GM18511 (cell line): Measurements from ENCODE around the gene TANC1.
A peak's percentile ranks its signal among the peaks of the same experiment; 100 is the strongest.

Source experiments
- ATAC-seq: cut with Tn5 transposase; IDR thresholded peaks from one replicate; pipeline ENCODE4 v1.9.1; 2021; ENCODE audit warnings: mild to moderate bottlenecking, moderate library complexity; ENCODE audit not compliant: unreplicated experiment

The TANC1 gene

GRCh38 chr2:159153463-159153862 is 185.0 kb downstream of the TANC1 start:
- ATAC-seq: no peak

- no peak for ATAC-seq
Observed at GRCh38 chr2:159153951-159154350, 185.5 kb downstream of the TANC1 start.

- ATAC-seq: no peak
Observed at GRCh38 chr2:159154366-159154765, 185.9 kb downstream of the TANC1 start.

- ATAC-seq: no peak
Observed at GRCh38 chr2:159155320-159155719, 186.9 kb downstream of the TANC1 start.

- no peak for ATAC-seq
Observed at GRCh38 chr2:159155791-159156190, 187.4 kb downstream of the TANC1 start.

- no peak for ATAC-seq
Observed at GRCh38 chr2:159156834-159157233, 188.4 kb downstream of the TANC1 start.

GRCh38 chr2:159157361-159158209 is 189.1 kb downstream of the TANC1 start:
- peak; percentile 69 for ATAC-seq

- no peak for ATAC-seq
Observed at GRCh38 chr2:159160412-159160811, 192.0 kb downstream of the TANC1 start.

- ATAC-seq: no peak
Observed at GRCh38 chr2:159160954-159161353, 192.5 kb downstream of the TANC1 start.

- ATAC-seq: peak; percentile 68
Observed at GRCh38 chr2:159163930-159164329, 195.5 kb downstream of the TANC1 start.

GRCh38 chr2:159164457-159164911 is 196.0 kb downstream of the TANC1 start:
- ATAC-seq: no peak

- ATAC-seq: no peak
Observed at GRCh38 chr2:159165048-159165447, 196.6 kb downstream of the TANC1 start.

GRCh38 chr2:159168707-159169106 is 200.3 kb downstream of the TANC1 start:
- ATAC-seq: no peak

GRCh38 chr2:159169187-159169586 is 200.7 kb downstream of the TANC1 start:
- no peak for ATAC-seq

- no peak for ATAC-seq
Observed at GRCh38 chr2:159172403-159172802, 204.0 kb downstream of the TANC1 start.

GRCh38 chr2:159174759-159175158 is 206.3 kb downstream of the TANC1 start:
- ATAC-seq: no peak

- ATAC-seq: no peak
Observed at GRCh38 chr2:159175182-159175581, 206.7 kb downstream of the TANC1 start.

- no peak for ATAC-seq
Observed at GRCh38 chr2:159175927-159176326, 207.5 kb downstream of the TANC1 start.

- no peak for ATAC-seq
Observed at GRCh38 chr2:159176555-159176954, 208.1 kb downstream of the TANC1 start.

GRCh38 chr2:159177357-159177756 is 208.9 kb downstream of the TANC1 start:
- no peak for ATAC-seq

GRCh38 chr2:159177957-159178356 is 209.5 kb downstream of the TANC1 start:
- ATAC-seq: no peak

- ATAC-seq: no peak
Observed at GRCh38 chr2:159179096-159179495, 210.7 kb downstream of the TANC1 start.

GRCh38 chr2:159179696-159180095 is 211.3 kb downstream of the TANC1 start:
- no peak for ATAC-seq
